HG03103 (cell line): ENCODE results near the gene CRACR2A.

Source experiments
- ATAC-seq: cut with Tn5 transposase; IDR thresholded peaks from one replicate; pipeline ENCODE4 v1.9.1; 2021; ENCODE audit warnings: low read depth; ENCODE audit not compliant: unreplicated experiment

CRACR2A gene

GRCh38 chr12:3602488-3602887 lies 150.4 kb downstream of the CRACR2A start:
- no peak for ATAC-seq

GRCh38 chr12:3601461-3602150 lies 151.3 kb downstream of the CRACR2A start:
- no peak for ATAC-seq

- no peak for ATAC-seq
Measured at GRCh38 chr12:3600951-3601350, 152.0 kb downstream of the CRACR2A start.

- no peak for ATAC-seq
Measured at GRCh38 chr12:3600039-3600720, 152.7 kb downstream of the CRACR2A start.

GRCh38 chr12:3598896-3599860 lies 153.7 kb downstream of the CRACR2A start:
- ATAC-seq: no peak

GRCh38 chr12:3597526-3598210 lies 155.2 kb downstream of the CRACR2A start:
- no peak for ATAC-seq

- ATAC-seq: no peak
Measured at GRCh38 chr12:3596703-3597415, 156.1 kb downstream of the CRACR2A start.

- ATAC-seq: no peak
Measured at GRCh38 chr12:3595721-3596120, 157.2 kb downstream of the CRACR2A start.

GRCh38 chr12:3594966-3595365 lies 157.9 kb downstream of the CRACR2A start:
- ATAC-seq: no peak

GRCh38 chr12:3593906-3594483 lies 158.9 kb downstream of the CRACR2A start:
- ATAC-seq: no peak

GRCh38 chr12:3592856-3593625 lies 159.9 kb downstream of the CRACR2A start:
- no peak for ATAC-seq

- ATAC-seq: no peak
Measured at GRCh38 chr12:3589745-3590144, 163.2 kb downstream of the CRACR2A start.

- no peak for ATAC-seq
Measured at GRCh38 chr12:3587402-3588013, 165.4 kb downstream of the CRACR2A start.

- no peak for ATAC-seq
Measured at GRCh38 chr12:3583656-3584334, 169.1 kb downstream of the CRACR2A start.

- ATAC-seq: no peak
Measured at GRCh38 chr12:3580094-3580749, 172.7 kb downstream of the CRACR2A start.

GRCh38 chr12:3579446-3580093 lies 173.3 kb downstream of the CRACR2A start:
- no peak for ATAC-seq

- no peak for ATAC-seq
Measured at GRCh38 chr12:3578557-3578956, 174.4 kb downstream of the CRACR2A start.
